ENCODE data around the gene DQX1. TPM values are rescaled to one million over a fixed set of nuclear protein-coding genes. Genes with fewer than 3 reads are reported as not detected.

Gene DQX1
- total RNA-seq, 1 donor from 2014 or later = 0.80 TPM

DNA sequence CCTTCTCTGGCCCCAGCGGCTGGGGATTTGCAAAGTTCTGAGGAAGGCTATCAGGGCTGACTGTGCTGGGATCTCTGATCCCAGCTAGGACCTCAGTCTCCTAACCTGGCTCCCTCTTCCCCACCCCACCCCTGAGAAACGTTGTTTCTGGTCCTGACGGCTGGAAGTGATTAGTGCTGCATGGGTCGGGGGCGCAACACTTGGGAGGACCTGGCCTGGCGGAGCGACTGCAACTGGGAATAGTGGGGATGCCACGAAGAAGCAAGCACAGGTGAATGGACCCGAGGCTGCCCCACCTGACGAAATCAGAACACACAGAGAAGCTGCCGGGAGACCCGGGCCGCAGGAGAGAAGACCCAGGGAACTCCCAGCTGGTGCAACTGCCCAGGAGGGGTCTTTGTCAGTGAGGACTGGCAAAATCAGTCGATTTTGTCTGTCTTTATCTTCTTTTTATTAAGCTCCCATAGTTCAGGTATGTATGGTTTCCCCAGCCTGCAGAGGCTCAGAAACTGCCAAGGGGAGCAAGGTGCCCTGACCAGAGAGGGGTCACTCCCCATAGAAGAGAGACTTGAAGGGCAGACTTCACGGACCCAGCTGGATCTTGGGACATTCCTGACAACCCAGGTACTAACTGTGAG, 26.0 kb downstream of the DQX1 start:
- intact Hi-C loops (cut with micrococcal nuclease) = loop anchor here (1.0 to 10.0 kb wide), 6 partner anchors 7 to 335 kb away; partner anchors contain the start of genes CCDC142, HK2, PCGF1 and SEMA4F

DNA sequence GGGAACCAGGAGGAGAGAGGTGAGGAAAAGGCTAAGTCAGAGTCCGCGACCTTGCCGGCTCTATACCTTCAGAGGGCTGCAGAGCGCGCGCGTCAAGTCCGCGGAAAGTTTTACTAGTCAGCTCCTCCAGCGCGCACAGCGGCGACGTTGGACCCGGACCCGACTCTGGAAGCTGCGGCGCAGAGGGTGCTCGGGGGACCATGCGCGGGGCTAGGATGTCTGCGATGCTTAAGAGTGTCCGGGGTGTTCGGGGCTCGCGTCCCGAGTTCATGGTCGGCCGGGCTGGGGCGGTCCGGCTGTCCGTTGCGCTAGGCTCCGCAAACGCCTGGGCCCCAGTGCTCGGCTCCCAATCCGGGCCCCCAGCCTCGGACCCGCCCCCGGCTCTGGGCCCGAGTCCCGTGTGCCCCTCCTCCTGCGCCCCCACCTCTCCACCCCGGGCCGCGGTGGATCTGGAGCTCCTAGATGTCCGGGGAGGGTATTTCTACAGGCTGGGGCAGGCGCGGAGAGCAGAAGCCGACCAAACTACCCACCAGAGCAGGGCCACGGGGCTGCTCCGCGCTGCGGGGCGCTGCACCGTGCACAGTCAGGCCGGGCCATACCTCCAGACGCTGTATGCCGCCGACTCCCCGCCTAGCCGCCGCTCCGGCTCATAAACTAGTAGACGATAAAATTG, 26.6 kb downstream of the DQX1 start, which contains the start of gene LBX2:
LBX2 (minus strand) TSS at position 337 of the 673 bp plus-strand sequence; CDS start at position 271, 66 bp downstream.
- intact Hi-C loops (cut with micrococcal nuclease) = loop anchor here (1.0 to 5.0 kb wide), 4 partner anchors 8 to 33 kb away; partner anchors contain the start of genes CCDC142, PCGF1, TLX2 and TTC31

DNA sequence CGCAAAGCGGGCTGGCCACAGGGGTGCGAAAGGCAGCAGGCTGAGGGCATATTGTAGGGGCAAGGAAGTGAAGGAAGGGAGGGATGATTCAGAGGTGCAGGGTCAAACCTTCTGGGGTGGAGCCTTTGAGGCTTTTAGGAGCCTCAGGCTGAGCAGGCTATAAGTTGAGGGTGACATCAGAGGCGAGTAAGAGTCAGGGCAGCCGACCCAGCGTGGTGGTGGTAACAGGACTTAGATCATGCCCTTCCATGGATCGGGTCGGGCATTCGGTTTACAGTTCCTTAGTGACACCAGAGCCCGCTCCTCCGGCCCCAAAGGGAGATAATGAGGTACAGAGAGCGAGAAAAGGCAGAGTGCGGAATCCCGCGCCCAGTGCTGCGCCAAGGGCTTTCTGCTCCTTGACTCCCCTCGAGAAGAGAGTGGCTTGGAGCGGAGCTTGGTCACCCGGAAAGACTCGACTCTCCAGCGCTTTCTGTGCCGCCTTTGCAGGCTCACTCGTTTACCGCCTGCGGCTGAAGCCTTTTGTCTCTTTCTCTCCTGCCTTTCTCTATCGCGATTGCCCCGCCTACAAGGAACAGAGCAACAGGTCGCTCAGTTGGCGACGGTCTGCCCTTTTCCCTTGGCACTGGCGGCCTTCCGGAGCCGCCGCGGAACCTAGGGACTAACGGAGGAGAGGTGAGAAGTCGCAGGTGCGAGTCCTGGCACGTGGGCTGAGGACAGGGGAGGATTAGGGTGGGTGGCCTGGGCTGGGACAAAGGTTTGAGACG, 27.3 kb downstream of the DQX1 start:
- intact Hi-C loops (cut with micrococcal nuclease) = loop anchor here (1.0 to 5.0 kb wide), 4 partner anchors 9 to 34 kb away; partner anchors contain the start of genes CCDC142, PCGF1, TLX2 and TTC31

DNA sequence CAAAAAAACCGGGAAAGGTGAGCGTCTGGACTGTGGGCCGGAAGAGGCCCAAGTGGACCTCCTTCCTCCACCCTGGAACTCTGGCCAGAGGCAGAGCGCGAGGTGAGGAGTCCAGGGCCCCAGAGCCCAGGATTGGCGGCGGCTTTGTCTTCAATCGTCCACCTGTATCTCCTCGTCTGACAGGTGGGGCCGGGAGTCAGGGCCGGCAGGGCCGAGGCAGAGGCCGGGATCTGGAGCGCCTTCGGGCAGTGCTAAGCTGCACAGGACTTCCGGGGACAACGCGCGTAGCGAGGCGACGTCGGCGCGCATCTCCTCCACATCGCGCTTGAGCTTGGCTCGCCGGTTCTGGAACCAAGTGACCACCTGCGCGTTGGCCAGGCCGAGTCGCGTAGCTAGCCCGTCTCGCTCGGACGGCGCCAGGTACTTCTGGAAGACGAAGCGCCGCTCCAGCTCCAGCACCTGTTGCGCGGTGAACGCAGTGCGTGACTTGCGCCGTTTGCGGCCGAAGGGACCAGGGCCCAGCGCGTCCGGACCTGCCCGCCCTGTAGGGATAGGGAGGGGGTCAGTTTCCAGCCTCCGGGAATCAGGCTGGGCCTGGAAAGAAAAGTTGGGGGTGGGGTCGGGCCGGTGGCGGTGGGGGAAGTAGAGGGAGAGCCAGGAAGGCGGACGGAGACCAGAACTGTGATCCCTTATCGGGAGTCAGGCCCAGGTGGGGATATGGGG, 28.1 kb downstream of the DQX1 start:
- intact Hi-C loops (cut with micrococcal nuclease) = loop anchor here (2.0 to 5.0 kb wide), 3 partner anchors 15 to 34 kb away; partner anchors contain the start of genes CCDC142, TLX2 and TTC31

DNA sequence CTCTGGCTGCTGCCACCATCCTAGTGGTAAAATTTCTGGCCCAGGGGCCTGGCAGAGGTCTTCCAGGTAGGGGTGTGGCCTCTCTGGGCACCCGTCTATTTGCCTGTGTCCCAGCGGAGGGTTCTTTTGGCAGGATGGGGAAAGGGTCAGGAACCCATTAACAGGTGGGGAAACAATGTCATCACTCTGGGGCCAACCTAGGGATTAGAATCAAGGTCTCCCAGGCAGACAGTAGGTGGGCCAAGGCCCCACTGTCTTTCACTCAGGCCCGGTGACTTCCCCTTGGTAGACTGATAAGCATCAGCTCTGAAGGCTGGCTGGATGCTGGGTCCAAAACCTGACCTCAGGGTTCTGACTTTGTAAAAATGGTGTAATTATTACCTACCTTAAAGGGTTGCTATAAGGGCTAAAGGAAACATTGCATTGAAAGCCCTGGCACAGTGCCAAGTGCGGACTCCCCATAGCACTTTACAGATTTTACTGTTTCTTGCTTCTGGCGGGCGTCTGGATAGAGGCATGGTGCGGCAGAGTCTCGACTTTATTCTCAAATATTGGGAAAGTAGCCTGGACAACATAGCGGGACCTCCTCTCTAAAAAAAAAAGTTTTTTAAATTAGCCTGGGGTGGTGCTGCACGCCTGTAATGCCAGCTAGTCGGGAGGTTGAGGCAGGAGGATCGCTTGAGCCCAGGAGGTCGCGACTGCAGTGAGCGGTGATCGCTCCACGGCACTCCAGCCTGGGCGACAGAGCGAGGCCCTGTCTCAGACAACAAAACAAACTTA, 28.8 kb downstream of the DQX1 start:
- intact Hi-C loops (cut with micrococcal nuclease) = loop anchor here (5.0 kb wide), 1 partner anchor 35 kb away; no protein-coding TSS in a partner anchor

DNA sequence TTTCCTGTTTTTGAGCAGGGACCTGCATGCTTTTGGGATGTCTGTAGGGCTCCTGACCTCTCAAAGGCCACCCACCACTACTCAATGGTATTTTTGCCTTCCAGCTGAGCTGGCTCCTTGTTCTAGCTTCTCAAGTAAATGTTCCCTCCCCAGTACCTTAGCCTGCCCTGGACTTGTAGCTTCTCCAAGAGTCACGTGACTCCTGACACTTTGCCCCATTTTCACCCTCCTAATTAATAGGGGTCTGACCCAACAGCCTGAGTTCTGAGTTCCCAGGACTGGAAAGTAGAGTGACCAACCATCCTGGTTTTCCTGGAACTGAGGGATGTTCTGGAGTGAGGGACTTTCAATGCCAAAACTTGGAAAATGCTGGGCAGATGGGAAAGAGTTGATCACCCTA, 30.6 kb downstream of the DQX1 start:
- intact Hi-C loops (cut with micrococcal nuclease) = loop anchor here (5.0 kb wide), 1 partner anchor 37 kb away; no protein-coding TSS in a partner anchor

DNA sequence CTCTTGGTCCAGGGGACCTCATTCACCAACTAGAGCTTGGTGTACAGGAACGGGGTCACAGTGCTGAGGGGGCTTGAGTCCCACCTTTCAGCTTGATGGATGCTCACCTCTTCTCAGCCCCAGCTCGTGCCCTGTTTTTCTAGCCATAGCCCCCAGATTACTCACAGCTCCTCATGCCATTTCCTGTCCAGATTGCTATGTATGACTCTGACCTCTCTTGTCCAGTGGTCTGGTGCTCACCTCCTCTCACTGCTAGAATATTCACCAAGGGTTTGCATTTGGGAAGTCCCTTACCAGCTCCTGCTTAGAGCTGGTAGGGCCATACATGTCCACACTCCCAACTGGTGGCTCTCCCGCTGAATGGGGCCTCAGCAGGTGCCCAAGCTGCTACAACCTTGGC, 32.5 kb downstream of the DQX1 start:
- intact Hi-C loops (cut with micrococcal nuclease) = no loop called here

DNA sequence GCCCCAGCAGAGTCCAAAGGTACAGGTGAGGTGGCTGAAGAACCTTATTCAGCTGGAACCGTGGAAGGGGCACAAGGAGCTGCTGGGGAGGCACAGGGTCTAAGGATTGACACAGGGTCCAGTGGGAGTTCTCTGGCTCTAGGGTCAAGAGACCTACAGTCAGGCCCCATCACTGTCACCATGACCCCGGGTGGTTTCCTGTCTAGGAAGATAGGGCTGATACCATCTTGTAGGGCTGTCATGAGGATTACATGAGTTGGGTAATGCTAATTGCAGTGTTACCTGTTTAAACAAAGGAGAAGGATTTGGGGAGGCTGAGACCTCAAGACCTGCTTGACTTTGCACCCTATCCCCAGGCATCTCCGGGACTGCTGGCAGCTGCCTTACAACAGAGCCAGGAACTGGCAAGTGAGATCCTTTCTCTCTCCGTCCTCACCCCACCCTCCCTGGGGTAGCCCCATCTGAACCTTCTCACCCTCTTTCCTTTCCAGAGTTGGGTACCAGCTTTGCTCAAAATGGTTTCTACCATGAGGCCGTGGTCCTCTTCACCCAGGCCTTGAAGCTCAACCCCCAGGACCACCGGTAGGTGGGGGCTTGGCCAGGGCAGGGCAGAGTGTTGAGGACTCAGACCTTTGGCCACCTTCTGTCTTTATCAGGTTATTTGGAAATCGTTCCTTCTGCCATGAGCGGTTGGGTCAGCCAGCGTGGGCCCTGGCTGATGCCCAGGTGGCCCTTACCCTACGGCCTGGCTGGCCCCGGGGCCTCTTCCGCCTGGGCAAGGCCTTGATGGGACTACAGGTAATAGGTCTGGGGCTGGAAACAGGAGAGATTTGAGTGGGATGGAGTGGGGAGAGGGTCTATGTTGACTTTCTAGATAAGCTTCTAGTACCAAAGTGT, 34.1 kb downstream of the DQX1 start:
- intact Hi-C loops (cut with micrococcal nuclease) = no loop called here

DNA sequence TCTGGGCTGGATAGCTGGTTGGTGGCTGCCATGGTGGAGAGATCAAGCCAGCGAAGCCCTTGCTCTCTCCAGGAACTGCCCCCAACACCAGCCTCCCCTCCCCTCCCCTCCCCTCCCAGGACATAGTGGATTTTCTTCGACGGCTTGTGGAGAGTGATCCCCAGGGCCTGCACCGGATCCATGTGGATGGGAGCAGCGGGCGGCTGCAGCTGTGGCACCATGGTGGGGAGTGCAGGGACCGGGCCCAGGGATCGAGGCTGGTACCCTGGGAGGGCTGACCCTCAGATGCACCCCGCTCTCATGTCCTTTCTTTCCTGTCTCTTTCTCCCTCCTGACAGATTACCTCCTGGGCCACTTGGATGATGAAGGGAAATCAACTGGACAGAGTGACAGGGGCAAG, 36.1 kb downstream of the DQX1 start:
- intact Hi-C loops (cut with micrococcal nuclease) = no loop called here

DNA sequence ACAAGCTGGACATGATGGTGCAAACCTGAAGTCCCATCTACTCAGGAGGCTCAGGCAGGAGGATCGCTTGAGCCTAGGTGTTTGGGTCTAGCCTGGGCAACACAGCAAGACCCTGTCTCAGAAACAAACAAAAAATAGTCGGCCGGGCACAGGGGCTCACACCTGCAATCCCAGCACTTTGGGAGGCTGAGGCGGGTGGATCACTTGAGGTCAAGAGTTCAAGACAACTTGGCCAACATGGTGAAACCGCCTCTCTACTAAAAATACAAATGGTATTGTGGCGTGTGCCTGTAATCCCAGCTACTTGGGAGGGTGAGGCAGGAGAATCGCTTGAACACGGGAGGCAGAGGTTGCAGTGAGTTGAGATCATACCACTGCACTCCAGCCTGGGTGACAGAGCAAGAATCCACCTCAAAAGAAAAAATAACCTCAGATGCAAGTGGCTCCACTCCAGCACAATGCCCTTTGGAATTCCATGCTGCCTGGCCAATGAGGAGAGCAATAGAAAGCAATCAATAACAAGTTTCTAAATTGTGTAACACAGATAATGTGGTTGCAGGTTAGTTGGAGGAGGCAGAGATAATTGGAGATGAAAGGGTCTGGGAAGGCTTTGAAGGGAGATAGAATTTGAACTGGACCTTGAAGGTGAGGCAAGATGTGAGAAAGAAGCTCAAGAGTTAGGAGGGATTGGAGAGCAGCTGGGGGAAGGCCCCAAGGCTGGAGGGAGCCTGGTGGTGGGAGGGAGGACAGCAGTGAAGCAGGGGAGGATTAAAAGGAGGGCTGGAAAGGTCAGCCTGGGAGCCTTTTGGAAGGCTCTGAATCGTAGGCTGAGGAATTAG, 37.2 kb downstream of the DQX1 start:
- intact Hi-C loops (cut with micrococcal nuclease) = no loop called here

DNA sequence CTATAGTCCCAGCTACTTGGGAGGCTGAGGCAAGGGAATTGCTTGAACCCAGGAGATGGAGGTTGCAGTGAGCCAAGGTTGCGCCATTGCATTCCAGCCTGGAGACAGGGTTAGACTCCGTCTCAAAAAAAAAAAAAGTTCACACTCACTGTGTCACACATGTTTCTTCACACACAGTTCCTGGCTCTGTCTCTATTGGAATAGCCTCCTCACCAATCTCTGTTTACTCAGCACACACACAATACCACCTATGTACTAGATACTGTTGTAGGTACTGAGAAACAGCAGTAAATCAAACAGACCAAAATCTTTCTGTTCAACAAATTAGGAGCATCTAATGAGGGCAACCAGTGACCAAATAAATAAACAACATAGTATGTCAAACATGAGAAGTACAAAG, 39.9 kb downstream of the DQX1 start:
- intact Hi-C loops (cut with micrococcal nuclease) = no loop called here

DNA sequence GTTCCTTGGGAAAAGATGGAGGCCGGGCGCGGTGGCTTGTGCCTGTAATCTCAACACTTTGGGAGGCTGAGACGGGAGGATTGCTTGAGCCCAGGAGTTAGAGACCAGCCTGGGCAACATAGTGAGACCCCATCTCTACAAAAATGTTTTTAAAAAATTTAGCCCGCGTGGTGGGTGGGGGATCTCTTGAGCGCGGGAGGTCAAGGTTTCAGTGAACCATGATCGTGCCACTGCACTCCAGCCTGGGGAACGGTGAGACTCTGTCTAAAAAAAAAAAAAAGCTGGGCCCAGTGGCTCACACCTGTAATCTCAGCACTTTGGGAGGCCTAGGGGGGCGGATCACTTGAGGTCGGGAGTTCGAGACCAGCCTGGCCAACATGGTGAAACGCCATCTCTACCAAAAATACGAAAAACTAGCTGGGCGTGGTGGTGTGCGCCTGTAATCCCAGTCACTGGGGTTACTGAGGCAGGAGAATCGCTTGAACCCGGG, 42.3 kb downstream of the DQX1 start:
- intact Hi-C loops (cut with micrococcal nuclease) = loop anchor here (1.0 to 2.0 kb wide), 7 partner anchors 15 to 104 kb away; partner anchors contain the start of genes AUP1, C2orf81, DOK1 and HTRA2

DNA sequence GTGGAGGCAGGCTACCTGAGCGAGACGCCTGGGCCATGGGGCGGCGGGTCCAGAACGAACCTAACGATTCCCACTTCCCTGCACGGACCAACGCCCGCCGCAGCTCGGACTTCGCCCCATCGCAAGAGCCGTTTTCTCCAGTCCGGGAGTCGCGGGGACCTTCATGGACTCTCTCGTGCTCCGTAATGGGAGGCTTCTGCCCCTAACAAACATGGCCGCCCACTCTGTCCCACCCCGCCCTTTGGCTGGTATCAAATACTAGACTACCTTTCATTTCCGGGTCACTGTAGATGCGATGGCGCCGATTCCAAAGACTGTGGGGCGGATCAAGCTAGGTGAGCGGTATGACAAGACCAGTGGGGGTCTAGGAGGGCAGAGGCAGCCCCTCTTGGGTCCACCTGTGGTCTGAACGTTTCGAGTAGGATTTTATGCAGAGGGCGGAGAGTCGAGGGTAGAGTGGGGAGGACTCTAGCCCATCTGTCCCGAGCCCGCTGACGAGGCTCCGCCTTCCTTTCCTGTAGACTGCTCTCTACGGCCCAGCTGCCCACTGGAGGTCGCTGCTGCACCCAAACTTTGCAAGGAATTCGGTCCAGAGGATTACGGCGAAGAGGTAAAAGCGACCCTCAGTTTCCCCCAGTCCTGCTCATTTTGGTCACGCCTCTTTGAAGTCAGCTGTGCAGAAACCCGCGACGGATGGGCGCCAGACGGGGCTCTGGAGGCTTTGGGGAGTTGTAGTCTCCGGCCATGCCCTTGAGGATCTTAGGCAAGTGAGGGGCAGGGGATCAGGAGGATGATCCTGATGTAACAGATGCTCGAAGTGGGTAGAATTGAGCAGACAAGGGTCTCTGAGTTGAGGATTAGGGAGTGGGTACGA, 43.0 kb downstream of the DQX1 start, which contains the start of the genes CCDC142 and TTC31:
CCDC142 (minus strand) TSS at position 198 of the 874 bp plus-strand sequence; CDS start at position 37, 161 bp downstream.
TTC31 (plus strand) TSS at position 281 of the 874 bp plus-strand sequence; CDS start at position 296, 15 bp downstream.
- intact Hi-C loops (cut with micrococcal nuclease) = loop anchor here (1.0 to 2.0 kb wide), 8 partner anchors 11 to 104 kb away; partner anchors contain the start of genes AUP1, C2orf81, DOK1 and HTRA2

DNA sequence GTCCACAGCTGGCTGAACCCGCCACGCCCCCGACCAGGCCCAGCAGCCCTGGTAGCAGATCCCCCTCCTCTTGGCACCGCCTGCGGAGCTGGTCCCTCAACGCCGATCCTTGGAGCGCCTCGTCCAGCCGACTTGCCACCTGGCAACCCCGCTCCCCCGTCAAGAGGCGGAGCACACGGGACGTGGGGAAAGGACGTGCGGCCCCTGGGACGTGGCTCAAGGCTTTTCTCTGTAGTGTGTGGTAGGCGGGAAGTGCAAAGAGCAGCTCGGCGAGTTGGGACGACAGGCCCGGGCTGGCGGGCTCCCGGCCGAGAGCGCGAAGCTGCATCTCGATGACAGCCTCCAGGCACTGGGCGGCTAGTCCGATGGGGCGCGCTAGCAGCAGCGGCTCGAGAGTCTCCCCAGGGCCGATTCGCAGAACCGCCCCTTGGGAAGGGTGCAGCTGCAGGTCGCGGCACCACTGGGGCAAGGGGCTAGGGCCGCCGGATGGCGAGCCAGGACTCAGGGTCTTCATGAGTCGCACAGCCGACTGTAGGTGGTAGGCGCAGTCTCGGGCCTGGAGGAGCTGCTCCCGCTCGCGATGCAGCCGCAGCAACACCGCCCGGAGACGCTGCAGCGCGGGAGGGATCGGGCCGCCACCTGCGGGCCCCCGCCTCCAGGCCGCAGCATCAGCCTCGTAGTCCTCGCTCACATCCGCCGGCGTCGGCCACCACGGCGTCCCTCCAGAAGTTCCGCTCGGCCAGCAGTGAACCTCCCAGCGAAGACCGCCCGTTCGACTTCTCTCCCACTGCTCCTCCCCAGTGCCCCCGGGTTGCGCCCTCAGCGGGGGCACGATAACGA, 43.9 kb downstream of the DQX1 start:
- intact Hi-C loops (cut with micrococcal nuclease) = loop anchor here (1.0 to 2.0 kb wide), 2 partner anchors 10 to 17 kb away; partner anchors contain the start of genes LBX2 and MRPL53

DNA sequence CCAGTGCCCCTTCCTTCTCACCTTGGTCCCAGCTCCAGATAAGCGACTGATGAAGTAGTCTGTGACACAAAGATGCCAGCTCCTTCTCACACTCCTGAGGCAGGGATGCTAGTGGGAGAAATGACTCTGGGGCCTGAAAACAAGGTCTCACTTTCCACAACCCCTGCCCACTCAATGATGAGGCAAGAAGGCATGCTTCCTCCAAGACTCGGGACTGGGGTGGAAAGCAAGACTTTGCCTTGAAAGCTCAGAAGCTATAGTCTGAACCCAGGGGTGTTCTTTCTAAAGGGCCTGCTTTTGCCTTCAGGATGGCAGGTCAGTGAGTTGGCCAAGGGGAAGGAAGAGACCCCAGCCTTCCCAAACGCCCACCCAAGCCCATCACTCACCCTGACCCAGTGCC, 44.6 kb downstream of the DQX1 start:
- intact Hi-C loops (cut with micrococcal nuclease) = no loop called here

DNA sequence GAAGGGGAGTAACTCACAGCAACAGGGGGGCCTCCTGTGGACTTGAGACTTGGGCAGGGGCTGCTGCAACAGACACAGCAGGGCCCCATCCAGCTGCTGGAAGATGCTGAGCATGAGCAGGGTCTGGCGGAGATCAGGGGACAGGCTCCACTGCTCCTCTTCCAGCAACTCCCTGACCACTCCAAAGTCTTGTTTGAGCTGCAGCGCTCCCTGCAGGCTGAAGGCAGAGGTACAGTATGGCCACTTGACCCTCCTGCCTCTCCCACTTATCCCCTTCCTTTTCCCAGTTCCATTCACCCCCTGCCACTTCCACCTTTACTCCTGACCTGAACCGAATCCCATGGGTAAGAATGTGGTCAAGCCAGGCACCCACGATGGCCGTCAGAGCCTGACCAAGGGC, 51.1 kb downstream of the DQX1 start:
- intact Hi-C loops (cut with micrococcal nuclease) = no loop called here
